Measurements from ENCODE around the gene KSR2. TPM values are rescaled to one million over a fixed set of nuclear protein-coding genes. Genes with fewer than 3 reads are reported as not detected.

KSR2 gene
- total RNA-seq, 1 experiment from 2014 or later, result 0.15 TPM

- ChIA-PET CTCF (no interaction called here), POLR2A (no interaction called here)
- intact Hi-C loops (cut with micrococcal nuclease; ENCODE audit: unreplicated experiment) (no loop called here), in situ Hi-C loops (cut with HindIII; ENCODE audit: low pct_unique_long_range_greater_than_20kb, low sequenced_read_pairs) (no loop called here)
- H3K36me3 ChIP-seq (ENCODE audit: control insufficient read depth, insufficient read depth, low read length), result no peaks in the 10 kb centered on the region
- H3K9me3 ChIP-seq (ENCODE audit: control insufficient read depth, insufficient read depth, low read depth, low read length), result no peaks in the 10 kb centered on the region
- no TSS peak for BruUV-seq (replicated peaks)
- DNase-seq (ENCODE audit: low read depth, low spot score) (no peak), ATAC-seq (no peak)
- H3K4me3 ChIP-seq (ENCODE audit: low read depth in 2 of 2, low read length in 2 of 2), result no peak overlapping the region
- no peaks in the 10 kb centered on the region for H3K27me3 ChIP-seq (ENCODE audit: control insufficient read depth, insufficient read depth, low read length)
- peaks cover 7% of the 10 kb centered on the region for H3K4me1 ChIP-seq (ENCODE audit: control insufficient read depth, insufficient read depth, low read length)
- H3K27ac ChIP-seq (ENCODE audit: low read length), result no peak overlapping the region
- TF ChIP-seq CTCF (IDR thresholded peaks at IDR 0.05) (no peak), TCF7L2 (IDR thresholded peaks at IDR 0.05; ENCODE audit: low read depth, low read length) (no peak), SIN3A (IDR thresholded peaks at IDR 0.05; ENCODE audit: borderline replicate concordance, insufficient read depth, low read depth, low read length) (no peak)
These were observed 469.9 kb downstream of the KSR2 start for GRCh38 chr12:117498880-117499279.

GRCh38 chr12:117498256-117498655 is 470.5 kb downstream of the KSR2 start:
- no TSS peak for BruUV-seq (replicated peaks)
- Histone ChIP-seq H3K4me3 (ENCODE audit: low read depth in 2 of 2, low read length in 2 of 2) (no peak overlapping the region), H3K27me3 (ENCODE audit: control insufficient read depth, insufficient read depth, low read length) (no peaks in the 10 kb centered on the region), H3K4me1 (ENCODE audit: control insufficient read depth, insufficient read depth, low read length) (peaks cover 7% of the 10 kb centered on the region), H3K36me3 (ENCODE audit: control insufficient read depth, insufficient read depth, low read length) (no peaks in the 10 kb centered on the region), H3K9me3 (ENCODE audit: control insufficient read depth, insufficient read depth, low read depth, low read length) (no peaks in the 10 kb centered on the region), H3K27ac (ENCODE audit: low read length) (no peak overlapping the region)
- no peak for ATAC-seq
- no peak for DNase-seq (ENCODE audit: low read depth, low spot score)
- in situ Hi-C loops (cut with HindIII; ENCODE audit: low pct_unique_long_range_greater_than_20kb, low sequenced_read_pairs), result no loop called here
- intact Hi-C loops (cut with micrococcal nuclease; ENCODE audit: unreplicated experiment), result no loop called here
- POLR2A ChIA-PET, result no interaction called here
- CTCF ChIA-PET, result no interaction called here
- TF ChIP-seq SIN3A (IDR thresholded peaks at IDR 0.05; ENCODE audit: borderline replicate concordance, insufficient read depth, low read depth, low read length) (no peak), REST (IDR thresholded peaks at IDR 0.05; ENCODE audit: insufficient read depth in 1 of 2, low read depth in 2 of 2, low read length in 1 of 2) (no peak), TCF7L2 (IDR thresholded peaks at IDR 0.05; ENCODE audit: low read depth, low read length) (no peak), POLR2AphosphoS5 (IDR thresholded peaks at IDR 0.05; ENCODE audit: low read depth, low read length) (no peak), CTCF (IDR thresholded peaks at IDR 0.05) (no peak)
